Measurements from ENCODE around the gene C1QTNF5. TPM values are rescaled to one million over a fixed set of nuclear protein-coding genes. Genes with fewer than 3 reads are reported as not detected.

Gene C1QTNF5
- total RNA-seq, 1 experiment from 2014 or later = 0.33 TPM

DNA sequence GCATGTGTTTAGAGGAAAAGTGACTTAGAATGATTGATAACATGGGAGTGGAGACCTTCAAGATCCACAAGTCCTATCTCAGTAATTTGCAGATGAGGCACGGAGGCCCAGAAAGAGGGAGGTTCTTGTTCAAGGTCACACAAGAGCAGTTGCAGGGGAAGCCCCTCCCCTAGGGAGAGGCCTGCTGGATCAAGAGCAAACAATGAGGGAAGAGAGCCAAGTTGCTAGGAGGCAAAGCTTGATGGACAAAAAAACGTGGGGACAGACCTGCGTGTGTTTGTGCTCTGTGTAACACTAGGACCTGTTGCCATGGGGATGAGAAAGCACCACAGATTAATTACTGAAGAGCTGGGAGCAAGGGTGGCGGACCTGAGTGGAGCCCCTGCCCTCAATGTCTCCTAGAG is 12.2 kb upstream of the C1QTNF5 start:
- WGBS (ENCODE audit: extremely low coverage, insufficient read length, low lambda C conversion rate) = no CpG with 5 or more reads among the region's 4 CpGs

More for the DNA sequence above, 12.2 kb upstream of the C1QTNF5 start:
- no peak overlapping the region for H4K5ac ChIP-seq (ENCODE audit: insufficient read length, low read depth, low read length)
- H3K23ac ChIP-seq (ENCODE audit: insufficient read length, low read depth, low read length) = no peak overlapping the region
- Mint-ChIP-seq H3K27me3 (ENCODE audit: low read depth) (peaks cover 54% of the 10 kb centered on the region), H3K4me3 (no peak overlapping the region), H3K36me3 (ENCODE audit: insufficient read depth in 1 of 3, low read depth in 3 of 3) (peaks cover 6% of the 10 kb centered on the region in 3 experiments; a peak in 6 of 7 replicates), H3K4me1 (peaks cover 26 to 30% of the 10 kb centered on the region in 2 experiments), H3K27ac (no peak overlapping the region; a peak in 1 of 7 replicates), H3K9me3 (0 out of 5 replicates have a peak, but pooled peaks cover 0 to 4% of the 10 kb centered on the region in 2 experiments)
- no peak overlapping the region for H2AK5ac ChIP-seq (ENCODE audit: insufficient read length, low read length)
- peaks cover 4% of the 10 kb centered on the region for H4K20me1 ChIP-seq (ENCODE audit: control insufficient read depth, insufficient read depth, insufficient read length)
- no peak overlapping the region for H4K8ac ChIP-seq (replicated peaks; ENCODE audit: insufficient read length, low read depth, low read length)
- no peak overlapping the region for H3K56ac ChIP-seq (ENCODE audit: insufficient read length, low read depth, low read length)
- H3K14ac ChIP-seq (ENCODE audit: insufficient read depth, low read length) = peak overlapping the region; percentile 58; the same call in 1 of the 2 replicates
- no peak overlapping the region for H4K91ac ChIP-seq (ENCODE audit: insufficient read length, low read depth, low read length)
- no peak overlapping the region for H2AFZ ChIP-seq (ENCODE audit: low read length)
- peak overlapping the region; percentile 25 for H3K18ac ChIP-seq (ENCODE audit: insufficient read length, low read depth, low read length)
- H2BK12ac ChIP-seq (ENCODE audit: insufficient read length, low read depth, low read length) = no peak overlapping the region
- no peak overlapping the region for H3K27ac ChIP-seq (ENCODE audit: insufficient read length, low read depth, low read length)
- H2BK20ac ChIP-seq (ENCODE audit: low read depth, low read length, poor library complexity, severe bottlenecking) = no peak overlapping the region
- no peaks in the 10 kb centered on the region; the same call in 1 of the 2 replicates for H3K4me1 ChIP-seq (ENCODE audit: insufficient read depth, low read length)
- TF ChIP-seq, protein P1, sequence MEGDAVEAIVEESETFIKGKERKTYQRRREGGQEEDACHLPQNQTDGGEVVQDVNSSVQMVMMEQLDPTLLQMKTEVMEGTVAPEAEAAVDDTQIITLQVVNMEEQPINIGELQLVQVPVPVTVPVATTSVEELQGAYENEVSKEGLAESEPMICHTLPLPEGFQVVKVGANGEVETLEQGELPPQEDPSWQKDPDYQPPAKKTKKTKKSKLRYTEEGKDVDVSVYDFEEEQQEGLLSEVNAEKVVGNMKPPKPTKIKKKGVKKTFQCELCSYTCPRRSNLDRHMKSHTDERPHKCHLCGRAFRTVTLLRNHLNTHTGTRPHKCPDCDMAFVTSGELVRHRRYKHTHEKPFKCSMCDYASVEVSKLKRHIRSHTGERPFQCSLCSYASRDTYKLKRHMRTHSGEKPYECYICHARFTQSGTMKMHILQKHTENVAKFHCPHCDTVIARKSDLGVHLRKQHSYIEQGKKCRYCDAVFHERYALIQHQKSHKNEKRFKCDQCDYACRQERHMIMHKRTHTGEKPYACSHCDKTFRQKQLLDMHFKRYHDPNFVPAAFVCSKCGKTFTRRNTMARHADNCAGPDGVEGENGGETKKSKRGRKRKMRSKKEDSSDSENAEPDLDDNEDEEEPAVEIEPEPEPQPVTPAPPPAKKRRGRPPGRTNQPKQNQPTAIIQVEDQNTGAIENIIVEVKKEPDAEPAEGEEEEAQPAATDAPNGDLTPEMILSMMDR (conservative IDR thresholded peaks at IDR 0.05) = no peak
- peak; percentile 38 for DNase-seq
- H2BK120ac ChIP-seq (ENCODE audit: low read depth, low read length, poor library complexity, severe bottlenecking) = peak overlapping the region; percentile 63
- H3K27me3 ChIP-seq (ENCODE audit: insufficient read depth, low read length) = no peaks in the 10 kb centered on the region
- H3K9ac ChIP-seq (ENCODE audit: extremely low read depth, insufficient read length, low read length) = peak overlapping the region; percentile 19
- no peak overlapping the region for H2BK5ac ChIP-seq (ENCODE audit: insufficient read length, low read length)
- H3K79me1 ChIP-seq (ENCODE audit: insufficient read depth, low read depth, low read length, poor library complexity, severe bottlenecking) = no peaks in the 10 kb centered on the region
- H3K4ac ChIP-seq (ENCODE audit: low read depth, low read length) = no peak overlapping the region
- no peaks in the 10 kb centered on the region for H3K79me2 ChIP-seq (ENCODE audit: insufficient read depth, low read length)
- no peak overlapping the region for H3T11ph ChIP-seq (ENCODE audit: low read length)
- no peak overlapping the region for H3K4me2 ChIP-seq (ENCODE audit: insufficient read depth, insufficient read length, low read length)
- H2BK15ac ChIP-seq (ENCODE audit: low read depth, low read length) = no peak overlapping the region
- no peaks in the 10 kb centered on the region for H3K9me3 ChIP-seq (ENCODE audit: control insufficient read depth, low read depth, low read length)
- H3K23me2 ChIP-seq (ENCODE audit: insufficient read length, low read depth, low read length, poor library complexity, severe bottlenecking) = peaks cover 6% of the 10 kb centered on the region

Measured in H9 (cell line).